Measurements from ENCODE around the gene CNKSR3.

CNKSR3 gene

DNA sequence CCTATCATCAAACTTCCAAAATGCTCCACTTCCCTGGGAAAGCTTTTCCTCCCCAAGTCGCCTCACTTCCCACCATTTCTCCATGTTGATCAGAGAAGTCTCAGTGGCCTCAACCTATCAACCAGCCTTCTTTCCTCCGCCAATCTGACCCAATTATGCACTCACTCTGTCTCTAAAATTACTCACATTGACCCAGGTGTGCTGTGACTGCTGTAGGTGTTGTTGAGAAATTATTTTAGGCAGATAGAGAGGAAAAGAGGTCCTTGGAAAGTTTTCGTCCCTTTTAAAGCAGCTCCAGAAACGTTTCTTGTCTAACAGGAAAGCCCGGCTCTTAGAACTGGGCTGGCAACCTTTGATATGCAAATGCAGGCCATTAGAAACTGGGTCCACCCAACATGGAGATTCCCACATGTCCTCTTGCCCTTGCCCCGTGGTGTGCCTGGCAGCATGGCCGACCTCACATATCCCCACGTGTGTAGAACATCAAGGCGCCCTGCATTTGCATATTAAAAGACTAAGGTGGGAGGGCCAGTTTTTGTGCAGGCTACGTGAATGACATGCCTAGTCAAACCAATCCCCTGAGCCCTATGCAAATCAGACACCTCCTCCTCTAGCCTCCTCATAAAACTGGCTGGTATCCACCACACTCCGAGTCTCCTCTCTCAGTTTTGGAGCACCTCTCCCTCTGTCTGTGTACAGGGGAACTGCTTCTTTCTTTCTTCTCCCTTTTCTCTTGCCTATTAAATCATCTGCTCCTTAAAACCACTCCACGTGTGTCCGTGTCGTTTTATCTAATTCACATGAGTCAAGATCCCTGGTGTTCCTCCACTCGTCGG is 166.8 kb downstream of the CNKSR3 start:
- TF ChIP-seq, protein P1, sequence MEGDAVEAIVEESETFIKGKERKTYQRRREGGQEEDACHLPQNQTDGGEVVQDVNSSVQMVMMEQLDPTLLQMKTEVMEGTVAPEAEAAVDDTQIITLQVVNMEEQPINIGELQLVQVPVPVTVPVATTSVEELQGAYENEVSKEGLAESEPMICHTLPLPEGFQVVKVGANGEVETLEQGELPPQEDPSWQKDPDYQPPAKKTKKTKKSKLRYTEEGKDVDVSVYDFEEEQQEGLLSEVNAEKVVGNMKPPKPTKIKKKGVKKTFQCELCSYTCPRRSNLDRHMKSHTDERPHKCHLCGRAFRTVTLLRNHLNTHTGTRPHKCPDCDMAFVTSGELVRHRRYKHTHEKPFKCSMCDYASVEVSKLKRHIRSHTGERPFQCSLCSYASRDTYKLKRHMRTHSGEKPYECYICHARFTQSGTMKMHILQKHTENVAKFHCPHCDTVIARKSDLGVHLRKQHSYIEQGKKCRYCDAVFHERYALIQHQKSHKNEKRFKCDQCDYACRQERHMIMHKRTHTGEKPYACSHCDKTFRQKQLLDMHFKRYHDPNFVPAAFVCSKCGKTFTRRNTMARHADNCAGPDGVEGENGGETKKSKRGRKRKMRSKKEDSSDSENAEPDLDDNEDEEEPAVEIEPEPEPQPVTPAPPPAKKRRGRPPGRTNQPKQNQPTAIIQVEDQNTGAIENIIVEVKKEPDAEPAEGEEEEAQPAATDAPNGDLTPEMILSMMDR (IDR thresholded peaks at IDR 0.05; ENCODE audit: control extremely low read depth, extremely low read depth, low read depth, missing control alignments) = no peak
- POLR2A ChIA-PET = no interaction called here
- no peak for DNase-seq (ENCODE audit: extremely low spot score)
- CTCF ChIA-PET = no interaction called here

DNA sequence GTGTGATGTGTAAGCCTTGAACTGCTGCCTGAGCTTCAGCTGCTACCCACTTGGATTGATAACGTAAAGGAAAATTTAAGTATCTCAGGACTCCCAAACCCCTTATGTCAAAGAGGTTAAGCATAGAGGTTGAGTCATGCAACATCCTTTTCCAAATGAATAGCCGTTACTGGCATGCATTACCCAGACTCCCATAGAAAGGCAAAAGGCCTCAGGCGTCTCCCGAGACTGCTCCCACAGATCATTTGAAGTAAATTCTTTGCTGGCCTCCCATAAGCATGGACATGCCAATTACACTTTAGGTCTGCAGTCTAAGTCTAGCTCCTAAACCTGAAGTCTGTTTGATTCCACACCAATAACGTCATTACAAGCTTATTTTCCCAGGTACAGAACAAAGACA is 168.6 kb downstream of the CNKSR3 start:
- TF ChIP-seq, protein P1 (IDR thresholded peaks at IDR 0.05; ENCODE audit: control extremely low read depth, extremely low read depth, low read depth, missing control alignments) = no peak
- POLR2A ChIA-PET = no interaction called here
- no peak for DNase-seq (ENCODE audit: extremely low spot score)

DNA sequence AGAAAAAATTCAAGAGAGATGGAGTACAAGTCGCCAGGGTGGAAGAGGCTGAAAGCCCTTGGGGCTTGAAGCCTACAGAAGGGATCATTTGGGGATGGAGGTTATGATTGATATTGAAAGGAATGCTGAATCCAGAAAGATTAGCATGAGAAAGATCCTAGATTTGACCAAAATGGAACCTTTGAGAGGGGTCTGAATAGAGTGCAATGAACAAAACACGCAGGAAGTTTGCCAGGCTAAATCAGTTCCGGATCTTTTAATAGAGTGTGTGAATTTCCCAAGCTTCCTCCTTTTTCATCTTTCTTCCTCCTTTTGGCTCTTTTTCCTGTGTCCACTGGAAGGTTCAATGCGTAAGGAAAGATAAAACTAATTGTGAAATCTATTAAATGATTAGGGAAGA is 169.1 kb downstream of the CNKSR3 start:
- ChIA-PET CTCF (interaction anchor here (1.4 kb wide), 1 partner anchor 15 kb away, joined by 3 read pairs; the partner anchor contains the start of gene IPCEF1), POLR2A (no interaction called here)
- TF ChIP-seq, protein P1 (IDR thresholded peaks at IDR 0.05; ENCODE audit: control extremely low read depth, extremely low read depth, low read depth, missing control alignments) = no peak
- no peak for DNase-seq (ENCODE audit: extremely low spot score)

More for the DNA sequence above, 168.6 kb downstream of the CNKSR3 start:
- CTCF ChIA-PET = interaction anchor here (1.4 kb wide), 1 partner anchor 14 kb away, joined by 3 read pairs; the partner anchor contains the start of gene IPCEF1
